GM15510 (cell line): Measurements from ENCODE around the gene GABBR1.

ENCODE experiments used
- POLR2A ChIP-seq: IDR thresholded peaks from 3 replicates; pipeline ENCODE4 v1.6.1; 2011; ENCODE audit warnings: borderline replicate concordance; ENCODE audit not compliant: insufficient read length; ENCODE audit errors: extremely low read depth

The GABBR1 gene

GRCh38 chr6:29561606-29562181 is 71.3 kb downstream of the GABBR1 start:
- TF ChIP-seq POLR2A: no peak

- TF ChIP-seq POLR2A: no peak
Observed at GRCh38 chr6:29561091-29561490, 71.9 kb downstream of the GABBR1 start.

- TF ChIP-seq POLR2A: no peak
Observed at GRCh38 chr6:29559524-29560287, 73.3 kb downstream of the GABBR1 start, which contains the start of gene UBD. UBD (minus strand) TSS chr6:29559732; CDS start chr6:29559701, 31 bp downstream.

- no peak for TF ChIP-seq POLR2A
Observed at GRCh38 chr6:29558439-29559079, 74.4 kb downstream of the GABBR1 start.

- no peak for TF ChIP-seq POLR2A
Observed at GRCh38 chr6:29557320-29557719, 75.7 kb downstream of the GABBR1 start.

GRCh38 chr6:29554764-29555163 is 78.2 kb downstream of the GABBR1 start:
- TF ChIP-seq POLR2A: no peak

GRCh38 chr6:29553268-29554057 is 79.5 kb downstream of the GABBR1 start:
- no peak for TF ChIP-seq POLR2A

GRCh38 chr6:29552512-29553051 is 80.4 kb downstream of the GABBR1 start:
- no peak for TF ChIP-seq POLR2A

- TF ChIP-seq POLR2A: no peak
Observed at GRCh38 chr6:29547573-29547972, 85.4 kb downstream of the GABBR1 start.

- TF ChIP-seq POLR2A: no peak
Observed at GRCh38 chr6:29537714-29538403, 95.1 kb downstream of the GABBR1 start.

- no peak for TF ChIP-seq POLR2A
Observed at GRCh38 chr6:29532320-29532951, 100.5 kb downstream of the GABBR1 start.

- no peak for TF ChIP-seq POLR2A
Observed at GRCh38 chr6:29531668-29532067, 101.3 kb downstream of the GABBR1 start.

- no peak for TF ChIP-seq POLR2A
Observed at GRCh38 chr6:29530671-29531310, 102.2 kb downstream of the GABBR1 start.

- no peak for TF ChIP-seq POLR2A
Observed at GRCh38 chr6:29529956-29530355, 103.0 kb downstream of the GABBR1 start.

- TF ChIP-seq POLR2A: no peak
Observed at GRCh38 chr6:29528988-29529560, 103.9 kb downstream of the GABBR1 start.
